HepG2 (cell line): Measurements from ENCODE around the gene TXN2. TPM values are rescaled to one million over a fixed set of nuclear protein-coding genes. Genes with fewer than 3 reads are reported as not detected.

ENCODE experiments used
- ATF1 ChIP-seq: IDR thresholded peaks from 2 replicates; pipeline ENCODE4 v1.6.1; 2016; ENCODE audit warnings: mild to moderate bottlenecking, control low read depth
- HOXA3 ChIP-seq: sonication (generic); formaldehyde crosslinking; IDR thresholded peaks from 2 replicates; pipeline ENCODE4 v1.5.0; 2020; ENCODE audit warnings: missing genetic modification reagents
- IRX3 ChIP-seq: sonication (generic); formaldehyde crosslinking; IDR thresholded peaks from 2 replicates; pipeline ENCODE4 v1.8.1; 2023; ENCODE audit warnings: mild to moderate bottlenecking, low read depth, missing genetic modification reagents, borderline replicate concordance
- KDM4B ChIP-seq: sonication (generic); formaldehyde crosslinking; IDR thresholded peaks from 2 replicates; pipeline ENCODE4 v1.4.0; 2020; ENCODE audit warnings: missing genetic modification reagents
- MEF2D ChIP-seq: sonication (generic); formaldehyde crosslinking; IDR thresholded peaks from 2 replicates; pipeline ENCODE4 v1.5.1; 2020; ENCODE audit warnings: mild to moderate bottlenecking, missing genetic modification reagents
- MXI1 ChIP-seq: IDR thresholded peaks from 3 replicates; pipeline ENCODE4 v1.6.1; 2012; ENCODE audit warnings: low read depth, low read length, inconsistent platforms, borderline replicate concordance
- PHB2 ChIP-seq: fragments of 450-650 bp; IDR thresholded peaks from 2 replicates; pipeline ENCODE4 v1.6.1; 2018; ENCODE audit not compliant: partially characterized antibody
- PHF21A ChIP-seq: sonication (generic); formaldehyde crosslinking; IDR thresholded peaks from 2 replicates; pipeline ENCODE4 v1.5.0; 2020; ENCODE audit warnings: mild to moderate bottlenecking, missing genetic modification reagents
- PTBP1 ChIP-seq: fragments of 200-400 bp; formaldehyde crosslinking; IDR thresholded peaks from 2 replicates; pipeline ENCODE4 v1.6.1; 2018; ENCODE audit warnings: low read length, low read depth; ENCODE audit not compliant: poor library complexity, severe bottlenecking
- RXRA ChIP-seq: sonication (generic); formaldehyde crosslinking; IDR thresholded peaks from 2 replicates; pipeline ENCODE4 v1.5.1; 2020; ENCODE audit warnings: missing genetic modification reagents
- SNAPC2 ChIP-seq: sonication (generic); formaldehyde crosslinking; IDR thresholded peaks from 2 replicates; pipeline ENCODE4 v1.8.1; 2022; ENCODE audit warnings: mild to moderate bottlenecking, missing genetic modification reagents
- SP5 ChIP-seq: IDR thresholded peaks from 2 replicates; pipeline ENCODE4 v1.6.1; 2016; ENCODE audit warnings: low read depth, borderline replicate concordance
- THAP8 ChIP-seq: sonication (generic); formaldehyde crosslinking; IDR thresholded peaks from 2 replicates; pipeline ENCODE4 v1.5.1; 2020; ENCODE audit warnings: missing genetic modification reagents, mild to moderate bottlenecking, borderline replicate concordance
- ZNF205 ChIP-seq: IDR thresholded peaks from 2 replicates; pipeline ENCODE4 v1.6.1; 2018; ENCODE audit warnings: missing biosample characterization, missing genetic modification reagents
- ZNF24 ChIP-seq: fragments of 450-650 bp; IDR thresholded peaks from 2 replicates; pipeline ENCODE4 v1.6.1; 2017; ENCODE audit warnings: antibody characterized with exemption, mild to moderate bottlenecking
- ZNF280B ChIP-seq: sonication (generic); formaldehyde crosslinking; IDR thresholded peaks from 2 replicates; pipeline ENCODE4 v1.5.0; 2020; ENCODE audit warnings: missing genetic modification reagents, mild to moderate bottlenecking, borderline replicate concordance
- ZNF432 ChIP-seq: sonication (generic); formaldehyde crosslinking; IDR thresholded peaks from 2 replicates; pipeline ENCODE4 v1.5.0; 2020; ENCODE audit warnings: missing genetic modification reagents, mild to moderate bottlenecking, borderline replicate concordance
- ZNF441 ChIP-seq: sonication (generic); formaldehyde crosslinking; IDR thresholded peaks from 2 replicates; pipeline ENCODE4 v1.7.0; 2021; ENCODE audit warnings: missing genetic modification reagents, borderline replicate concordance
- ZNF496 ChIP-seq: sonication (generic); formaldehyde crosslinking; IDR thresholded peaks from 2 replicates; pipeline ENCODE4 v1.8.1; 2023; ENCODE audit warnings: mild to moderate bottlenecking, moderate library complexity, missing genetic modification reagents; ENCODE audit not compliant: insufficient replicate concordance
- ZNF704 ChIP-seq: sonication (generic); formaldehyde crosslinking; IDR thresholded peaks from 2 replicates; pipeline ENCODE4 v1.8.1; 2023; ENCODE audit warnings: mild to moderate bottlenecking, inconsistent platforms, moderate library complexity, missing genetic modification reagents, borderline replicate concordance
- ZNF891 ChIP-seq: sonication (generic); formaldehyde crosslinking; IDR thresholded peaks from 2 replicates; pipeline ENCODE4 v1.5.0; 2020; ENCODE audit warnings: mild to moderate bottlenecking, missing genetic modification reagents
- polyA plus RNA-seq, 8 experiments: library from polyadenylated mRNA; depleted of rRNA in 3 of 8; stranded (reverse) in 7 of 8; unstranded in 1 of 8; fragments of >200 nt; fragmentation: Illumina TruSeq in 4 of 8; extraction: Trizol in 4 of 8; gene quantifications; 2 replicates each; pipeline versions ENCODE4 v1.2.1 to v1.2.3, GENCODE V29; 2011 to 2016; ENCODE audit warnings: low read depth in 4 of 8, missing spikeins in 1 of 8, mixed read lengths in 1 of 8; ENCODE audit not compliant: insufficient read depth in 1 of 8
- total RNA-seq, 5 experiments: library from RNA; depleted of rRNA; stranded (reverse); fragments of >200 nt; fragmentation: Illumina TruSeq; extraction: Trizol; gene quantifications; 2 replicates each; pipeline ENCODE4 v1.2.3, GENCODE V29; 2016; ENCODE audit warnings: low read depth in 1 of 5
- TF ChIP-seq, protein P1 (sequence below): sonication (generic); formaldehyde crosslinking; IDR thresholded peaks from 2 replicates; pipeline ENCODE4 v1.8.1; 2022; ENCODE audit warnings: low read depth, mild to moderate bottlenecking, missing genetic modification reagents

TXN2 gene
- total and polyA plus RNA-seq, 2 of the 13 experiments (the other 11 are each of a cell fraction or from before 2014, with no cell fraction given): 41.4 to 109 TPM

- TF ChIP-seq HOXA3 (CRISPR knock-in tag): peak; percentile 51; the same call in 1 of the 2 replicates
- no peak for TF ChIP-seq ZNF280B (CRISPR knock-in tag)
- TF ChIP-seq RXRA (CRISPR knock-in tag): peak; percentile 28; the same call in 1 of the 2 replicates
- no peak for TF ChIP-seq ZNF704
- TF ChIP-seq ATF1 (CRISPR knock-in tag): no peak
- TF ChIP-seq ZNF496 (CRISPR knock-in tag): no peak
- TF ChIP-seq KDM4B (CRISPR knock-in tag): no peak
- 0 out of 2 replicates have a peak, but pooled peaks have one; percentile 11 for TF ChIP-seq PHF21A
- TF ChIP-seq THAP8 (CRISPR knock-in tag): no peak
- TF ChIP-seq SNAPC2 (CRISPR knock-in tag): no peak
- peak; percentile 66; the same call in 1 of the 2 replicates for TF ChIP-seq SP5 (CRISPR knock-in tag)
- TF ChIP-seq MXI1: no peak; the same call in 2 of the 3 replicates
- TF ChIP-seq IRX3 (CRISPR knock-in tag): no peak
- no peak for TF ChIP-seq ZNF24
- no peak for TF ChIP-seq ZNF441 (CRISPR knock-in tag)
- TF ChIP-seq PTBP1: no peak
- TF ChIP-seq, protein P1, sequence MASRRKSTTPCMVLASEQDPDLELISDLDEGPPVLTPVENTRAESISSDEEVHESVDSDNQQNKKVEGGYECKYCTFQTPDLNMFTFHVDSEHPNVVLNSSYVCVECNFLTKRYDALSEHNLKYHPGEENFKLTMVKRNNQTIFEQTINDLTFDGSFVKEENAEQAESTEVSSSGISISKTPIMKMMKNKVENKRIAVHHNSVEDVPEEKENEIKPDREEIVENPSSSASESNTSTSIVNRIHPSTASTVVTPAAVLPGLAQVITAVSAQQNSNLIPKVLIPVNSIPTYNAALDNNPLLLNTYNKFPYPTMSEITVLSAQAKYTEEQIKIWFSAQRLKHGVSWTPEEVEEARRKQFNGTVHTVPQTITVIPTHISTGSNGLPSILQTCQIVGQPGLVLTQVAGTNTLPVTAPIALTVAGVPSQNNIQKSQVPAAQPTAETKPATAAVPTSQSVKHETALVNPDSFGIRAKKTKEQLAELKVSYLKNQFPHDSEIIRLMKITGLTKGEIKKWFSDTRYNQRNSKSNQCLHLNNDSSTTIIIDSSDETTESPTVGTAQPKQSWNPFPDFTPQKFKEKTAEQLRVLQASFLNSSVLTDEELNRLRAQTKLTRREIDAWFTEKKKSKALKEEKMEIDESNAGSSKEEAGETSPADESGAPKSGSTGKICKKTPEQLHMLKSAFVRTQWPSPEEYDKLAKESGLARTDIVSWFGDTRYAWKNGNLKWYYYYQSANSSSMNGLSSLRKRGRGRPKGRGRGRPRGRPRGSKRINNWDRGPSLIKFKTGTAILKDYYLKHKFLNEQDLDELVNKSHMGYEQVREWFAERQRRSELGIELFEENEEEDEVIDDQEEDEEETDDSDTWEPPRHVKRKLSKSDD: no peak
- no peak for TF ChIP-seq ZNF891 (CRISPR knock-in tag)
- TF ChIP-seq MEF2D (CRISPR knock-in tag): no peak
- no peak for TF ChIP-seq PHB2
- TF ChIP-seq ZNF205: no peak
- no peak for TF ChIP-seq ZNF432 (CRISPR knock-in tag)
Measured at GRCh38 chr22:36425977-36426523, 55.4 kb downstream of the TXN2 start (continued).
